ENCODE measurements around the gene TXNL4A. TPM values are rescaled to one million over a fixed set of nuclear protein-coding genes. Genes with fewer than 3 reads are reported as not detected.
A peak's percentile ranks its signal among the peaks of the same experiment; 100 is the strongest.

TXNL4A gene
- total RNA-seq, 1 donor from 2014 or later, result 144 TPM

DNA sequence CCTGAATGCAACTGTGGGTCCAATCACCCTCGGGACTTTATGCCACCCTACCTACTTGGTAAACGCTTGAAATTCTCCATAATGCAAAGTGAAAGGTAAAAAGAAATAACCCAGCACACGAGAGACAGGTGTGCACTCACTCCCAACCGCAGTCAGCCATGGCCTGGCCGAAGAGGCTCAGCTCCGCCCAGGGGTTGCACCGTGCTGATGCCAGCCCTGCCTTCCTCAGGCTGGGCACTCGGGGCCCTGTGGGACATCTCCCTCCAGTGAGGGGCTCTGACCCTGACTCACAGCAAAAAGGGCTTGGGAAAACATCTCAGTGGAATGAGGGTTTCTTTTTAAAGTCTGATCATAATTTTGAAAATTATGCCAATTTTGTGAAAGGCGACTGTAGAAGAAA is 50.2 kb downstream of the TXNL4A start:
- Mint-ChIP-seq H3K36me3 (ENCODE audit: low read depth) (peaks cover 39% of the 10 kb centered on the region), H3K9me3 (peaks cover 7% of the 10 kb centered on the region), H3K27me3 (ENCODE audit: low read depth) (no peaks in the 10 kb centered on the region), H3K4me3 (no peak overlapping the region), H3K27ac (ENCODE audit: unreplicated experiment) (no peak overlapping the region), H3K4me1 (peaks cover 15% of the 10 kb centered on the region)
- no peak for DNase-seq (ENCODE audit: low read depth, low spot score)
- TF ChIP-seq, protein P1, sequence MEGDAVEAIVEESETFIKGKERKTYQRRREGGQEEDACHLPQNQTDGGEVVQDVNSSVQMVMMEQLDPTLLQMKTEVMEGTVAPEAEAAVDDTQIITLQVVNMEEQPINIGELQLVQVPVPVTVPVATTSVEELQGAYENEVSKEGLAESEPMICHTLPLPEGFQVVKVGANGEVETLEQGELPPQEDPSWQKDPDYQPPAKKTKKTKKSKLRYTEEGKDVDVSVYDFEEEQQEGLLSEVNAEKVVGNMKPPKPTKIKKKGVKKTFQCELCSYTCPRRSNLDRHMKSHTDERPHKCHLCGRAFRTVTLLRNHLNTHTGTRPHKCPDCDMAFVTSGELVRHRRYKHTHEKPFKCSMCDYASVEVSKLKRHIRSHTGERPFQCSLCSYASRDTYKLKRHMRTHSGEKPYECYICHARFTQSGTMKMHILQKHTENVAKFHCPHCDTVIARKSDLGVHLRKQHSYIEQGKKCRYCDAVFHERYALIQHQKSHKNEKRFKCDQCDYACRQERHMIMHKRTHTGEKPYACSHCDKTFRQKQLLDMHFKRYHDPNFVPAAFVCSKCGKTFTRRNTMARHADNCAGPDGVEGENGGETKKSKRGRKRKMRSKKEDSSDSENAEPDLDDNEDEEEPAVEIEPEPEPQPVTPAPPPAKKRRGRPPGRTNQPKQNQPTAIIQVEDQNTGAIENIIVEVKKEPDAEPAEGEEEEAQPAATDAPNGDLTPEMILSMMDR (conservative IDR thresholded peaks at IDR 0.05), result no peak

DNA sequence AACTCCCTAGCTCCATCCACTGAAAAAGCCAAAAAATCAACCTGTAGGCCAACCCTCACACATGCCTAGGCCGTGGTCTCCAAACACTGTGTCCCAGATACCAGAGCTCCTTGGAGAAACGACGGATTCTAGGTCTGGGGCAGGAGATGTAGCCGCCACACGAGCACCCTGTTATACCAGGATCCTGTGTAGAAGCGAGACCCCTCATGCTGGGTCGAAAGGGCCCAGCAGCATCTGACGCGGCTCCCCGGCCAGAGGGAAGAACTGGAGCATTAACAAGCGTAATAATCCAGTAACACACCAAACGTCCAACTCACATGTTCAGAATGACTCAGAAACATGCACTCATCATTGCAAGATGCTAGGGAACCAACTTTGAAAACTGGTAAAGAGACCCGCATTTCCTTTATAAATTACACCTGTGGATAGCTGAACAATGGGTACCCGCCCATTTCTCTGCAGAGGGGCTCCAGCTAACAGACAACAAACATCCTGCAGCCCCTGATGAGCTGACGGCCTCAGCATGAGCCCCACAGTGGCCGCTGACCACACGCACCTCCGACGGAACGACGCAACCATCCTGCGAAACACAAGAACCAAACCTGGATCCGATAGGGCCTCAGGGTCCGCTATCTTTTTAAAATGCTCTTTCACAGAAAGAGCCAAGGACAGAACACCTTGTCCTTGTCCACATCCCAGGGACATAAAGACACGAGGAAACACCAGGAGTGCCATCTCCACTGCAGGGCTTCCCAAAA is 51.1 kb downstream of the TXNL4A start:
- H3K4me1 Mint-ChIP-seq, result peaks cover 15% of the 10 kb centered on the region
- H3K36me3 Mint-ChIP-seq (ENCODE audit: low read depth), result peaks cover 46% of the 10 kb centered on the region
- TF ChIP-seq, protein P1 (conservative IDR thresholded peaks at IDR 0.05), result no peak
- H3K4me3 Mint-ChIP-seq, result no peak overlapping the region
- no peak for DNase-seq (ENCODE audit: low read depth, low spot score)
- H3K9me3 Mint-ChIP-seq, result peaks cover 13% of the 10 kb centered on the region
- H3K27ac Mint-ChIP-seq (ENCODE audit: unreplicated experiment), result no peak overlapping the region
- H3K27me3 Mint-ChIP-seq (ENCODE audit: low read depth), result no peaks in the 10 kb centered on the region

DNA sequence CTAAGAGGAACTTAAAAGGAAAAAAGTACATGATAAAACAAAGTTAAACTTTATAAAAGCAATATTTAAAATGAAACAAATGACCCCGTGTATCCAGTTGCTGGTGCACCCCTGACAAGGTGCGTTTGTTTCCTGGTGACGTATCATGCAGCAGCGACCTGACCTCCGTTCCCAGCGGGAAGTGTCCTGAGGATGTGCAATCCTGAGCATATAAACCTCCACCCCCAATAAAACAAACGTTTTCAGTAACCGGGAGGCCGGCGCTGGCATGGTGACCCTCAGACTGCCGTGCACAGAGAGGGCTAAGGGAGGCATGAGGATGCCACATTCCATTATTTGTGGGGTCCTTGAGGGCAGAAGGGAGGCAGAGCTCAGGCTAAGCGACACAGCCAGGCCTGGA is 51.7 kb downstream of the TXNL4A start:
- Mint-ChIP-seq H3K9me3 (peaks cover 15% of the 10 kb centered on the region), H3K27me3 (ENCODE audit: low read depth) (no peaks in the 10 kb centered on the region), H3K4me3 (no peak overlapping the region), H3K27ac (ENCODE audit: unreplicated experiment) (no peak overlapping the region), H3K4me1 (peaks cover 15% of the 10 kb centered on the region), H3K36me3 (ENCODE audit: low read depth) (peaks cover 50% of the 10 kb centered on the region)
- TF ChIP-seq, protein P1 (conservative IDR thresholded peaks at IDR 0.05), result no peak
- no peak for DNase-seq (ENCODE audit: low read depth, low spot score)

DNA sequence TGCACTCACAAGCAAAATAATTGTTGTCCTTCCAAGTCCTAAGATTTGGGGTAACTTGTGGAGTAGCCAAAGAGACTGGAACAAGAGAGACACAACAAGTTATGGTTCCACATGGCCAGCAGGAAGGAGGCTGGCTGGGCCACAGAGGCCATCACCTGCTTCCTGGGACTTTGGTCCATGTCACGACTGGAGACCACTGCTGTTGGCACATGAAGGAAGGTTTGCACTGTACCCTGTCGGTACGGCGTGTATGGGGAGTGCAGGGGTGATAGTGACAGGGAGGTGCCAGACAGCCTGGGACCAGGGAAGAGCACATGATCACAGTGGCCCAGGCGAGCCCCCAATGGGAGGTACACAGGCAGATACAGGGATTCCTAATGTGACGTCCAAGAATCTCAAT is 52.4 kb downstream of the TXNL4A start:
- Mint-ChIP-seq H3K4me3 (no peak overlapping the region), H3K27ac (ENCODE audit: unreplicated experiment) (no peak overlapping the region), H3K36me3 (ENCODE audit: low read depth) (peaks cover 55% of the 10 kb centered on the region), H3K27me3 (ENCODE audit: low read depth) (no peaks in the 10 kb centered on the region), H3K9me3 (peaks cover 20% of the 10 kb centered on the region), H3K4me1 (peaks cover 15% of the 10 kb centered on the region)
- TF ChIP-seq, protein P1 (conservative IDR thresholded peaks at IDR 0.05), result no peak
- DNase-seq (ENCODE audit: low read depth, low spot score), result no peak

DNA sequence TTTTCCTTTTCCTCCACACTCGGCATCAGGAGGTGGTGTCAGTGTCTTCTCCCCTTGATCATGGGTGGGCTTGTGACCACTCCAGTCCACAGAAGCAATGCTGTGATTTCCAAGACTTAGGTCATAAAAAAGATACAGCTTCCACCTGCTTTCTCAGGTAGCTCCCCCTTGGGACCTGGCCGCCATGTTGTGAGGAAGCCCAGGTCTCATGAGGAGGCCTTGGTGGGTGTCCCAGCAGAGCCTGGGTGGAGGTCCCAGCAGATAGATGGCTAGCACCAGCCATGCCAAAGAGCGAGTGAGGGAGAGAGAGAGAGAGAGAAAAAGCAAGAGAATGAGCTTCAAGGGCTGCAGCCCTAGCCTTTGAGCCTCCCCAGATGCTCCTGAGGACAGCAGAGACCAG is 52.9 kb downstream of the TXNL4A start:
- peaks cover 20% of the 10 kb centered on the region for H3K9me3 Mint-ChIP-seq
- no peak for DNase-seq (ENCODE audit: low read depth, low spot score)
- H3K27ac Mint-ChIP-seq (ENCODE audit: unreplicated experiment), result peak overlapping the region; percentile 50
- H3K4me1 Mint-ChIP-seq, result peaks cover 15% of the 10 kb centered on the region
- H3K4me3 Mint-ChIP-seq, result no peak overlapping the region
- peaks cover 55% of the 10 kb centered on the region for H3K36me3 Mint-ChIP-seq (ENCODE audit: low read depth)
- H3K27me3 Mint-ChIP-seq (ENCODE audit: low read depth), result no peaks in the 10 kb centered on the region
- TF ChIP-seq, protein P1 (conservative IDR thresholded peaks at IDR 0.05), result no peak
